Measurements from ENCODE around the gene UPF3B. TPM values are rescaled to one million over a fixed set of nuclear protein-coding genes. Genes with fewer than 3 reads are reported as not detected.

UPF3B gene
- total and polyA plus RNA-seq, 10 of the 15 experiments (the other 5 are each of a cell fraction or from before 2014, with no cell fraction given): 5.7 to 35.3 (median 22.1) TPM

DNA sequence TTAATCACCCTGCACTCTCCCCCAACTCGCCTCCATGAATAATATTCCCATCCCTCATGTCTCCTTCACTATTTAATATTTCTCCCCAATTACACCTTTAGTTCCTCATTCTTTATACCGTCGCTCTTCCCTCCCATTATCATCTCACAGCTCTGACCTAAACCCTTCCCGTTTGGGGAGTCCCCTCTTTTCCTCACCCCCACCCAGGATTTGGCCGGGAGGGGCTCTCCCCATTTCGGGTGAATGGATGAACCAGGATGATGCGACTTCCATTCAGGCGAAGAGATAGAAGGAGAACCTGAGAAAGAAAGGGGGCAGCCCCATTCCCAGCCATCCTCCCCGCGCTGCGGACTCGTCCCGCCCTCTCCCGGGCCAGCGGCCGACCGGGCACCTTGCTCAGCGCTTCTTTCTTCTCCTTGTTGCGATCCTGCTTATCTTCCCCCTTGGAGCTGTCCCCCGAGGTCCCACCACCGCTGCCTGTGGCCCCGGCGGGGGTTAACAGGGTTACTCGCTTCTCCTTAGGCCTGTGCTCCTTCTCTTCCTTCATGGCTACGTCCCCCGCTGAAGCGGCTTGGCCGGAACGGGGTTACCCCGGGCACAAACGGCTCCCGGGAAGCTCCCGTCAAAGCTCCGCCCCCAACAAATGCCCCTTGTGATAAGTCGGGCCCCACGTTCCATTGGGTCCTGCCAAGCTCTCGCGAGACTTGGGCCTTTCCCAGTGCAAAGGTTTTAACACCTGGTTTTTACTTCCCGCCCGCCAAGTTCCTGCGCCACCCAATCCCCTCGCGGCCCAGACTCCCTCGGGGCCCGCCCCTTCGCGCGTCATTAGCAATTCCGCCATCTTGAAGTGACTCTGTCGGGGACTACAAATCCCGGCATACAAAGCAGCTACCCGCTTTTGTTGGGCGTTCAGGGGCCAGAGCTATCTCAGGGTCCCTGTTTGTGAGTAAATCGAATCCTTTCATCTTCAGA lies at the start of gene UPF3B (continued):
- TF ChIP-seq PRDM15 (CRISPR knock-in tag; IDR thresholded peaks at IDR 0.05) (no peak), ZSCAN29 (IDR thresholded peaks at IDR 0.05) (no peak), MTA2 (IDR thresholded peaks at IDR 0.05; ENCODE audit: low read depth) (no peak), E4F1 (IDR thresholded peaks at IDR 0.05; ENCODE audit: borderline replicate concordance, partially characterized antibody) (no peak), RAD51 (IDR thresholded peaks at IDR 0.05) (no peak; the same call in 1 of the 2 replicates), PAX5 (IDR thresholded peaks at IDR 0.05; ENCODE audit: borderline replicate concordance, low read depth, low read length) (no peak), RELA (IDR thresholded peaks at IDR 0.05; ENCODE audit: borderline replicate concordance, partially characterized antibody) (no peak), ZNF592 (IDR thresholded peaks at IDR 0.05) (no peak), POLR2AphosphoS2 (IDR thresholded peaks at IDR 0.05; ENCODE audit: low read depth, low read length) (0 out of 2 replicates have a peak, but pooled peaks have one; percentile 29)
- TF ChIP-seq, protein P1, sequence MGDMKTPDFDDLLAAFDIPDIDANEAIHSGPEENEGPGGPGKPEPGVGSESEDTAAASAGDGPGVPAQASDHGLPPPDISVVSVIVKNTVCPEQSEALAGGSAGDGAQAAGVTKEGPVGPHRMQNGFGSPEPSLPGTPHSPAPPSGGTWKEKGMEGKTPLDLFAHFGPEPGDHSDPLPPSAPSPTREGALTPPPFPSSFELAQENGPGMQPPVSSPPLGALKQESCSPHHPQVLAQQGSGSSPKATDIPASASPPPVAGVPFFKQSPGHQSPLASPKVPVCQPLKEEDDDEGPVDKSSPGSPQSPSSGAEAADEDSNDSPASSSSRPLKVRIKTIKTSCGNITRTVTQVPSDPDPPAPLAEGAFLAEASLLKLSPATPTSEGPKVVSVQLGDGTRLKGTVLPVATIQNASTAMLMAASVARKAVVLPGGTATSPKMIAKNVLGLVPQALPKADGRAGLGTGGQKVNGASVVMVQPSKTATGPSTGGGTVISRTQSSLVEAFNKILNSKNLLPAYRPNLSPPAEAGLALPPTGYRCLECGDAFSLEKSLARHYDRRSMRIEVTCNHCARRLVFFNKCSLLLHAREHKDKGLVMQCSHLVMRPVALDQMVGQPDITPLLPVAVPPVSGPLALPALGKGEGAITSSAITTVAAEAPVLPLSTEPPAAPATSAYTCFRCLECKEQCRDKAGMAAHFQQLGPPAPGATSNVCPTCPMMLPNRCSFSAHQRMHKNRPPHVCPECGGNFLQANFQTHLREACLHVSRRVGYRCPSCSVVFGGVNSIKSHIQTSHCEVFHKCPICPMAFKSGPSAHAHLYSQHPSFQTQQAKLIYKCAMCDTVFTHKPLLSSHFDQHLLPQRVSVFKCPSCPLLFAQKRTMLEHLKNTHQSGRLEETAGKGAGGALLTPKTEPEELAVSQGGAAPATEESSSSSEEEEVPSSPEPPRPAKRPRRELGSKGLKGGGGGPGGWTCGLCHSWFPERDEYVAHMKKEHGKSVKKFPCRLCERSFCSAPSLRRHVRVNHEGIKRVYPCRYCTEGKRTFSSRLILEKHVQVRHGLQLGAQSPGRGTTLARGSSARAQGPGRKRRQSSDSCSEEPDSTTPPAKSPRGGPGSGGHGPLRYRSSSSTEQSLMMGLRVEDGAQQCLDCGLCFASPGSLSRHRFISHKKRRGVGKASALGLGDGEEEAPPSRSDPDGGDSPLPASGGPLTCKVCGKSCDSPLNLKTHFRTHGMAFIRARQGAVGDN (IDR thresholded peaks at IDR 0.05): no peak
